Measurements from ENCODE around the gene EFHC1.

The EFHC1 gene

GRCh38 chr6:52503851-52504781, 84.0 kb downstream of the EFHC1 start:
- TF ChIP-seq CTCF (conservative IDR thresholded peaks at IDR 0.05; ENCODE audit: control insufficient read depth, insufficient read depth, low read depth, low read length) = no peak
- DNase-seq (ENCODE audit: low read depth) = peak; percentile 92
- H3K4me3 ChIP-seq (ENCODE audit: control insufficient read depth, low read depth, low read length) = no peak overlapping the region

GRCh38 chr6:52504782-52505136, 84.6 kb downstream of the EFHC1 start:
- TF ChIP-seq CTCF (conservative IDR thresholded peaks at IDR 0.05; ENCODE audit: control insufficient read depth, insufficient read depth, low read depth, low read length) = no peak
- DNase-seq (ENCODE audit: low read depth) = no peak
- no peak overlapping the region for H3K4me3 ChIP-seq (ENCODE audit: control insufficient read depth, low read depth, low read length)

GRCh38 chr6:52505726-52506409, 85.7 kb downstream of the EFHC1 start:
- H3K4me3 ChIP-seq (ENCODE audit: control insufficient read depth, low read depth, low read length) = no peak overlapping the region
- DNase-seq (ENCODE audit: low read depth) = no peak
- TF ChIP-seq CTCF (conservative IDR thresholded peaks at IDR 0.05; ENCODE audit: control insufficient read depth, insufficient read depth, low read depth, low read length) = no peak

- TF ChIP-seq CTCF (conservative IDR thresholded peaks at IDR 0.05; ENCODE audit: control insufficient read depth, insufficient read depth, low read depth, low read length) = no peak
- no peak for DNase-seq (ENCODE audit: low read depth)
- H3K4me3 ChIP-seq (ENCODE audit: control insufficient read depth, low read depth, low read length) = no peak overlapping the region
Observed at GRCh38 chr6:52506476-52506875, 86.3 kb downstream of the EFHC1 start.

GRCh38 chr6:52507557-52508260, 87.6 kb downstream of the EFHC1 start:
- peak; percentile 97 for DNase-seq (ENCODE audit: low read depth)
- no peak overlapping the region for H3K4me3 ChIP-seq (ENCODE audit: control insufficient read depth, low read depth, low read length)
- TF ChIP-seq CTCF (conservative IDR thresholded peaks at IDR 0.05; ENCODE audit: control insufficient read depth, insufficient read depth, low read depth, low read length) = no peak

- H3K4me3 ChIP-seq (ENCODE audit: control insufficient read depth, low read depth, low read length) = no peak overlapping the region
- DNase-seq (ENCODE audit: low read depth) = no peak
- TF ChIP-seq CTCF (conservative IDR thresholded peaks at IDR 0.05; ENCODE audit: control insufficient read depth, insufficient read depth, low read depth, low read length) = no peak
Observed at GRCh38 chr6:52508261-52508739, 88.2 kb downstream of the EFHC1 start.
